HCT116 (cell line): Measurements from ENCODE around the gene NTS. TPM values are rescaled to one million over a fixed set of nuclear protein-coding genes. Genes with fewer than 3 reads are reported as not detected.
A peak's percentile ranks its signal among the peaks of the same experiment; 100 is the strongest.

Source experiments
- ATAC-seq: fragments of 200-7000 bp; cut with Tn5 transposase; 2 replicates; pipeline ENCODE4 v1.9.1; 2020; ENCODE audit warnings: mild to moderate bottlenecking, moderate library complexity
- BruUV-seq: library from RNA; stranded (reverse); fragments of 400-500 nt; replicated peaks from 2 replicates; lab custom pipeline; 2021; lab: Mats Ljungman, UMichigan
- CTCF ChIA-PET: fragments of 300-600 bp; sonication (Branson Sonifier 250); formaldehyde crosslinking; loops from one replicate; lab custom pipeline; 2021; ENCODE audit warnings: antibody characterized with exemption; lab: Charles Lee
- POLR2A ChIA-PET: fragments of 300-600, 350-600 bp; sonication (Branson Sonifier 250); formaldehyde crosslinking; loops from one replicate; lab custom pipeline; 2021; ENCODE audit warnings: antibody characterized with exemption; lab: Charles Lee
- RAD21 ChIA-PET, 2 experiments: fragments of 300-600 bp; sonication (Branson Sonifier 250); formaldehyde crosslinking; loops; one replicate each; lab custom pipeline; 2023; ENCODE audit warnings: low total read pairs in 2 of 2; ENCODE audit not compliant: uncharacterized antibody in 2 of 2, unreplicated experiment in 2 of 2, low non-redundant PET in 1 of 2; lab: Charles Lee
- DNase-seq: peaks from one replicate; pipeline ENCODE4 v3.0.0-alpha.2; 2010; ENCODE audit warnings: low read depth, low spot score
- H2AFZ ChIP-seq: fragments of 200-600 bp; shearing (Covaris generic), sonication (generic); 2 replicates; pipeline ENCODE4 v1.6.1; 2017; ENCODE audit warnings: low read depth, mixed run types, mixed read lengths, antibody characterized with exemption, low read length; ENCODE audit not compliant: poor library complexity, severe bottlenecking
- H3K27ac ChIP-seq: 2 replicates; pipeline ENCODE4 v1.5.1; 2012; ENCODE audit warnings: low read depth, low read length
- H3K27me3 ChIP-seq: fragments of 200-600 bp; sonication (generic); 2 replicates; pipeline ENCODE4 v1.6.1; 2016; ENCODE audit warnings: mixed run types, low read length, mixed read lengths; ENCODE audit not compliant: insufficient read depth
- H3K36me3 ChIP-seq, 2 experiments: fragments of 200-500 bp in 1 of 2; fragments of 200-600 bp in 1 of 2; sonication (Bioruptor generic) in 1 of 2; sonication (generic) in 1 of 2; 2 replicates each; pipeline versions ENCODE4 v1.5.1 to v1.6.1; 2014 to 2016; ENCODE audit warnings: low read length in 2 of 2, inconsistent platforms in 1 of 2, mixed read lengths in 1 of 2, mixed run types in 1 of 2; ENCODE audit not compliant: insufficient read depth in 2 of 2, control insufficient read depth in 1 of 2
- H3K4me1 ChIP-seq, 2 experiments: fragments of 200-600 bp in 1 of 2; sonication (generic) in 1 of 2; 2 replicates each; pipeline versions ENCODE4 v1.5.1 to v1.6.1; 2012 to 2017; ENCODE audit warnings: low read length in 2 of 2, inconsistent platforms in 1 of 2, mild to moderate bottlenecking in 1 of 2, mixed read lengths in 1 of 2, mixed run types in 1 of 2, moderate library complexity in 1 of 2; ENCODE audit not compliant: insufficient read depth in 2 of 2, control insufficient read depth in 1 of 2
- H3K4me2 ChIP-seq: fragments of 200-600 bp; sonication (generic); 2 replicates; pipeline ENCODE4 v1.6.1; 2017; ENCODE audit warnings: mixed run types, low read length, mixed read lengths
- H3K4me3 ChIP-seq, 2 experiments: fragments of 200-600 bp in 1 of 2; sonication (generic) in 1 of 2; replicated peaks in 1 of 2; 2 replicates each; pipeline ENCODE4 v1.5.1; 2011 to 2016; ENCODE audit warnings: low read length in 2 of 2, control low read depth in 1 of 2, low read depth in 1 of 2, mild to moderate bottlenecking in 1 of 2, mixed read lengths in 1 of 2, mixed run types in 1 of 2
- H3K79me2 ChIP-seq: fragments of 200-600 bp; sonication (generic); 2 replicates; pipeline ENCODE4 v1.6.1; 2017; ENCODE audit warnings: mild to moderate bottlenecking, mixed run types, low read length, moderate library complexity, mixed read lengths; ENCODE audit not compliant: insufficient read depth
- H3K9ac ChIP-seq: fragments of 200-600 bp; sonication (generic); 2 replicates; pipeline ENCODE4 v1.6.1; 2016; ENCODE audit warnings: low read length, mixed read lengths
- H3K9me2 ChIP-seq: fragments of 200-600 bp; sonication (generic), shearing (Covaris generic); 2 replicates; pipeline ENCODE4 v1.6.1; 2017; ENCODE audit warnings: mixed run types, mild to moderate bottlenecking, moderate library complexity; ENCODE audit not compliant: insufficient read depth
- H3K9me3 ChIP-seq, 2 experiments: fragments of 200-500 bp in 1 of 2; fragments of 200-600 bp in 1 of 2; sonication (Bioruptor generic) in 1 of 2; sonication (generic) in 1 of 2; 2 replicates each; pipeline ENCODE4 v1.6.1; 2014 to 2017; ENCODE audit warnings: low read length in 2 of 2, mixed read lengths in 2 of 2, inconsistent platforms in 1 of 2, low read depth in 1 of 2, mild to moderate bottlenecking in 1 of 2, mixed run types in 1 of 2, moderate library complexity in 1 of 2; ENCODE audit not compliant: control insufficient read depth in 1 of 2, insufficient read depth in 1 of 2
- H4K20me1 ChIP-seq: fragments of 200-600 bp; sonication (generic), shearing (Covaris generic); 2 replicates; pipeline ENCODE4 v1.6.1; 2017; ENCODE audit warnings: mixed run types, mild to moderate bottlenecking, moderate library complexity; ENCODE audit not compliant: insufficient read depth
- CBX3 ChIP-seq: IDR thresholded peaks from 2 replicates; pipeline ENCODE4 v1.6.1; 2012; ENCODE audit warnings: low read depth
- RAD21 ChIP-seq: IDR thresholded peaks from 2 replicates; pipeline ENCODE4 v1.6.1; 2012; ENCODE audit warnings: low read depth, mild to moderate bottlenecking
- intact Hi-C: fragments of 100-400 bp; cut with micrococcal nuclease; formaldehyde crosslinking; loops from 2 replicates; pipeline ENCODE4 v1.10.0; 2022
- total RNA-seq: library from RNA; stranded (reverse); gene quantifications from one replicate; pipeline ENCODE4 v1.2.1, GENCODE V29; 2021; ENCODE audit not compliant: unreplicated experiment
- TF ChIP-seq, protein P1 (sequence below), 3 experiments: fragments of 200-600 bp in 1 of 3; sonication (generic) in 1 of 3; IDR thresholded peaks in 2 of 3; conservative IDR thresholded peaks in 1 of 3; 2 replicates each; pipeline ENCODE4 v1.5.1; 2012 to 2017; ENCODE audit warnings: low read depth in 2 of 3, low read length in 2 of 3, antibody characterized with exemption in 1 of 3, borderline replicate concordance in 1 of 3, control low read depth in 1 of 3, mild to moderate bottlenecking in 1 of 3, mixed read lengths in 1 of 3, mixed run types in 1 of 3, moderate library complexity in 1 of 3; ENCODE audit not compliant: insufficient read depth in 1 of 3

NTS gene
- total RNA-seq, 1 experiment from 2014 or later, result not detected

DNA sequence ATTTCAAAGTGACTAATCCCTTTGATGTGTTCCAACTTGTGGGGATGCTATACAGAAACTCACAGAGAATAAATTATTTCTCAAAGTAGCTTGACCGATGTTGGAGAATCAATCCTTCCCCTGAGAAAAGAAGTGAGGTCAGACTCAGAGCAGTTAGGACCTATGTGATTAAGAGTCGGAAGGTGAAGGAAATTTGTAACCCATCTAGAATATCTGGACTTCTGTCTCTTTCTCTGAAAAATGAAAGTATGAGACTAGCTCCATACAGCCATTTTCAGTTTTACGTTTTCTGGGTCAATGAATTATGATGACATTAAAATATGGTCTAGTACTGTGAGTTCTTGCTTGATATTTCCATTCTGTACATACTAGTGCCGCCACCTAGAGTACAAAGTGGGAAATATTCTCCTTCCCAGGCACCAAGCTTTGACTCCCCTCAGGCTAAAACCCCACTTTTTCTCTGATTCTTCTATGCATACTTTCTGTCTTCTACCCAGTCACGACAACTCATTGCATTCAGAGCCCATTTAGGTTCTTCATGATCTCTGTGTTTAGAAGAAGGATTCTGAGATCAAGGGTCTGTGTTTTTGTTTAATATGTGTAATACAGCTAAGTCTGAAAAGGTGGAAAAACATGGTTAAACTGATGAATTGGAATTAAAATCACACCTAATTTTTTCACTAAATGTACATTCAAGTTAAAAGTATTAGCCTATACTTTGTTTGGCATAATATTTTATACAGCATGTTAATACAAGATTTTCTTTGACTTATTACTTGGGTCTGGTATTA is 6.9 kb upstream of the NTS start:
- POLR2A ChIA-PET, result no interaction called here
- intact Hi-C loops, result loop anchor here (1.0 kb wide), 1 partner anchor 292 kb away; no protein-coding TSS in a partner anchor
- CTCF ChIA-PET, result interaction anchor here (0.7 to 4.2 kb wide), 21 partner anchors 8 to 425 kb away, joined by 3 to 70 read pairs (median 4); no protein-coding TSS in a partner anchor

More for the DNA sequence above, 6.9 kb upstream of the NTS start:
- Histone ChIP-seq H4K20me1 (no peaks in the 10 kb centered on the region), H3K9me2 (no peaks in the 10 kb centered on the region), H3K4me1 (no peaks in the 10 kb centered on the region), H3K36me3 (no peaks in the 10 kb centered on the region), H3K4me2 (no peak overlapping the region), H3K79me2 (no peaks in the 10 kb centered on the region), H3K27ac (no peak overlapping the region), H3K9ac (no peak overlapping the region), H2AFZ (peak overlapping the region; percentile 37), H3K9me3 (no peaks in the 10 kb centered on the region), H3K27me3 (no peaks in the 10 kb centered on the region), H3K4me3 (no peak overlapping the region)
- RAD21 ChIA-PET, result interaction anchor here (0.8 to 1.3 kb wide), 3 partner anchors 292 to 399 kb away, joined by 3 to 8 read pairs (median 6); no protein-coding TSS in a partner anchor
- DNase-seq (peak; percentile 47), ATAC-seq (peak; percentile 86)
- no TSS peak for BruUV-seq
- TF ChIP-seq RAD21 (peak; percentile 87), CBX3 (no peak)
- TF ChIP-seq, protein P1, sequence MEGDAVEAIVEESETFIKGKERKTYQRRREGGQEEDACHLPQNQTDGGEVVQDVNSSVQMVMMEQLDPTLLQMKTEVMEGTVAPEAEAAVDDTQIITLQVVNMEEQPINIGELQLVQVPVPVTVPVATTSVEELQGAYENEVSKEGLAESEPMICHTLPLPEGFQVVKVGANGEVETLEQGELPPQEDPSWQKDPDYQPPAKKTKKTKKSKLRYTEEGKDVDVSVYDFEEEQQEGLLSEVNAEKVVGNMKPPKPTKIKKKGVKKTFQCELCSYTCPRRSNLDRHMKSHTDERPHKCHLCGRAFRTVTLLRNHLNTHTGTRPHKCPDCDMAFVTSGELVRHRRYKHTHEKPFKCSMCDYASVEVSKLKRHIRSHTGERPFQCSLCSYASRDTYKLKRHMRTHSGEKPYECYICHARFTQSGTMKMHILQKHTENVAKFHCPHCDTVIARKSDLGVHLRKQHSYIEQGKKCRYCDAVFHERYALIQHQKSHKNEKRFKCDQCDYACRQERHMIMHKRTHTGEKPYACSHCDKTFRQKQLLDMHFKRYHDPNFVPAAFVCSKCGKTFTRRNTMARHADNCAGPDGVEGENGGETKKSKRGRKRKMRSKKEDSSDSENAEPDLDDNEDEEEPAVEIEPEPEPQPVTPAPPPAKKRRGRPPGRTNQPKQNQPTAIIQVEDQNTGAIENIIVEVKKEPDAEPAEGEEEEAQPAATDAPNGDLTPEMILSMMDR (IDR thresholded peaks at IDR 0.05 in 2 of 3, conservative IDR thresholded peaks at IDR 0.05 in 1 of 3; ENCODE audit: borderline replicate concordance in 1 of 3, insufficient read depth in 1 of 3, low read depth in 2 of 3, low read length in 2 of 3), result peak; percentile 66 to 75 (median 74)
